ENCODE measurements around the gene SNX24.
"Not testable (repeated sequence)": the region's sequence is repeated elsewhere in the genome, so short reads cannot be mapped to it uniquely, and the experiment has no call there.

SNX24 gene

GRCh38 chr5:122967625-122968024, 122.2 kb downstream of the SNX24 start:
- DNase-seq (ENCODE audit: low spot score) = no peak

GRCh38 chr5:122968056-122968455, 122.6 kb downstream of the SNX24 start:
- DNase-seq (ENCODE audit: low spot score) = not testable (repeated sequence)

- DNase-seq (ENCODE audit: low spot score) = no peak
These were observed 125.9 kb downstream of the SNX24 start for GRCh38 chr5:122971333-122971732.

- no peak for DNase-seq (ENCODE audit: low spot score)
These were observed 127.5 kb downstream of the SNX24 start for GRCh38 chr5:122972877-122973276.

GRCh38 chr5:122973759-122974158, 128.3 kb downstream of the SNX24 start:
- DNase-seq (ENCODE audit: low spot score) = not testable (repeated sequence)

DNA sequence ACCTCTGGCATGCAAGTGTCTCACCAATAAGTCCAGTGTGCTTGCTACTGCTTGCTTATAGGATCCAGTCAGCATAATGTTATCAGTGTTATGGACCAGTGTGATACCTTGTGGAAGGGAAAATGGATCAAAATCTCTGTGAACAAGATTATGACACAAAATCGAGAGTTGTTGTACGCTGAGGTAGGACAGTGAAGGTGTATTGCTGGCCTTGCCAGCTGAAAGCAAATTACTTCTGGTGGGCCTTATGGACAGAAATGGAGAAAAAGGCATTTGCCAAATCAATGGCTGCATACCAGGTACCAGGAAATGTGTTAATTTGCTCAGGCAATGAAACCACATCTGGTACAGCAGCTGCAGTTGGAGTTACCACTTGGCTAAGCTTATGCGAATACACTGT, 128.8 kb downstream of the SNX24 start:
- DNase-seq (ENCODE audit: low spot score) = not testable (repeated sequence)

DNA sequence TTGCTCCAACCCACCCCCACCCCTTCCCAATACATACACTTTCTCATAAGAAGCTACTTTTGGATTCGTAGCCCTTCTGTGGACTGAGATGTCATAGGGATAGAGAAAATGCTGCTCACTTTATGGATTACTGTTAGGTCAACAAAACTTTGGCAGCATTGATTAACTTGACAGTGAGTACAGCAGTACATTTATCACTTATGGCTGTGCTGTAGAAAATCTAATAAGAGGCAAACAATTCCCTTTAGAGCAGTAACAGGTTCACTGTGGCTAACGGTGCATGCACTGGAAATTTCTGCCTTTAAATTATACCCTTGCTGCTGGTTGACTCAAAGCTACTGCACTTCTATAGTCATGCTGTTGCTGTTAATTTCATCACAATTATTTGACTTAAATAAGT, 131.9 kb downstream of the SNX24 start:
- no peak for DNase-seq (ENCODE audit: low spot score)

- no peak for DNase-seq (ENCODE audit: low spot score)
These were observed 132.7 kb downstream of the SNX24 start for GRCh38 chr5:122978068-122978467.

GRCh38 chr5:122978644-122979297, 133.4 kb downstream of the SNX24 start:
- no peak for DNase-seq (ENCODE audit: low spot score)

DNA sequence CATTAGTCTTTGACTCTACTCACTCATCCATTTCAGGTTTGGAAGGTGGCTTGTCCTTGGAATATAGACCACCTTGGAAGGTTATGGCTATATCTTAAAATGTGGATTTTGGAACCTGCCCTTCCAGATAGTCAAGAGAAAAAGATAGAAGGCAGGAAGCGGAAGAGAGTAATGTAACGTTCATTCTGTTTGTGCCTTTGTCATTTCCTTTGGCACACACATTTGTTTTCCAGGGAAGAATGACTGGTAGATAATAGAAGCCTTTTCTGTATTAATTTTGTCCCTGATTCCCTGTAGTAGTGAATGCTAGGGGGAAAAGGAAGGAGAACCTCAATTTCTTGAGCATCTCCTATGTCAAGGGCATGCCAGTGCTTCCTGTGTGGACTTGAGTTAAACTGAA, 136.4 kb downstream of the SNX24 start:
- no peak for DNase-seq (ENCODE audit: low spot score)

DNA sequence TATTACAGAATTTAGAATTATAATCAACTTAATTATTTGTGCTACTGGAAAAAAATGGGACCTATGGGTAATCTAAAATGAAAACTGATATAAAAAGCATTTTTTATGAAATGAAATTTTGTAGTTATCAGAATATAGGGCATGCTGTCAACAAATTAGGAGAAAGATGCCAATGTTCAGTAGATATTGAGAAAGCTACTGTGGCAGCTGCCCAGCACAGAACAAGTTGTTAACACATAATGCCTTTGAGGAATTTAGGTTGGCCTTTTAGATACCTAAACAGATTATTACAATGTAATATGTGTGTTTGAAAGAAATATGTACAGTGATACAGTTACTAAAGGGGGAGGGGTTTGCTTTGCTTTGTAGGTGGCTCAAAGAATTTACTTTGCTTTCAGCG, 137.0 kb downstream of the SNX24 start:
- no peak for DNase-seq (ENCODE audit: low spot score)

GRCh38 chr5:122984425-122984824, 139.0 kb downstream of the SNX24 start:
- DNase-seq (ENCODE audit: low spot score) = no peak

DNA sequence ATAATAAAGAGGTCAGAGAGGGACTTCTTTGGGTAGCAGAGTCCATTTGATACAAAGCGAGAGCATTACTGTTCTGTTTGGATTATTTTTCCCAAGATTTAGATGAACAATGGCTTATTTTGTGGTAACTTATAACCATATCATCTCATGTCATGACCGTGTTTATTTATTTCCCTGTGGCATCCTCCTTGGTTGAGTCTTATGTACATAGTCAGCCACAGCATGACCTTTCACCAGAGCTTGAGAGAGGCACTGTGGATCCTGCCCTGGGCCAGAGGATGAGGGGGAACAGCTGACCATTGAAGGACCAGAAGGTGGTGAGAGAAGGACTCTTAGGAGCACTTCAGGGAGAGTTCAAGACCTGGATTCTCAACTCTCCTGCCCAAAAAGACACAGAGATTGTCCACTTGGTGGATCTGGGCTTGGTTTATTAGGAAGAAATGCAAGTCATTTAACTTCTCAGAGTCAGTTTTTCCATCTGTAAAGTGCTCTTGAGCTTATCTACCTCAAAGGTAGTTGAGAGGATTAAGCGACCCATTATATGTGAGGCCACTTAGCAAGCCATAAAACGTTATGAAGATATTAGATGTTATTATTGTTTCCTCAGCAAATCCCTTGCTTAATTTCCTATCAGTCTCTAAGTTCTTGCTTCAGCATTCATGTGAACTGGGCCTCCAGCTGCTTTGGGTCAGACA, 139.7 kb downstream of the SNX24 start:
- DNase-seq (ENCODE audit: low spot score) = no peak

DNA sequence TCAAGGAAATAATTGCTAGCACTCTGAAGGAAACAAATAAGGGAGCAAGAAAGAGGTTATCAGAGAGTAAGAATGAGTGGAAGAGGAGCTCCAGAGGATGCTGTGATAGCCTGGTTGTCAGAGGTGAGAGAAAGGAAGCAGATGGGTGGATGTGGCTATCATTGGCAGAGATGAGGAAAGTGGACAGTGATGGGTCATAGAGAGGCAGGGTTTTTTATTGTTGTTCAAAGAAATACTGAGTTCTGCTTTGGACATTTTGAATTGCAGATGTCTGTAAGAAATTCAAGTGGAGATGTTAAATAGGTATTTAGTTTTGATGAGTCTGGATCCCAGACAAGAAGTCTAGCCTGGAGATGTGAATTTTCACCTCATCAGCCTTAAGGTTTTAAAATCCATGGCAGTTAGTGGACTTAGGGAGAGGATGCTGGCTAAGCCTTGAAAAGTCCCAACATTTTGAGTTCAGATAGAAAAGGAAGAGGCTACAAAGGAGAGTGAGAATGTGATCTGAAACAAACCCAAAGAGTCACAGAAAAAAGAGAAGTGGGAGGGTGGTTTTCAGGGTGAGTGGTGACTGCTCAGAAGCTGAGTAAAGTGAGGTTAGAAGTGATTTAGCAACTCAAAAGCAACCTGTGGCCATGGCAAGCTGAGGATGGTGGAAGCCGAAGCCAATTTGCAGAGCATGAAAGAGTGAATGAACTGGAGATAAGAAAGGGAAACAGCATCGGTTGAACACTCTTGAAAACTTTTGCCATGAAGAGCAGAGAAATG, 140.7 kb downstream of the SNX24 start:
- no peak for DNase-seq (ENCODE audit: low spot score)

DNA sequence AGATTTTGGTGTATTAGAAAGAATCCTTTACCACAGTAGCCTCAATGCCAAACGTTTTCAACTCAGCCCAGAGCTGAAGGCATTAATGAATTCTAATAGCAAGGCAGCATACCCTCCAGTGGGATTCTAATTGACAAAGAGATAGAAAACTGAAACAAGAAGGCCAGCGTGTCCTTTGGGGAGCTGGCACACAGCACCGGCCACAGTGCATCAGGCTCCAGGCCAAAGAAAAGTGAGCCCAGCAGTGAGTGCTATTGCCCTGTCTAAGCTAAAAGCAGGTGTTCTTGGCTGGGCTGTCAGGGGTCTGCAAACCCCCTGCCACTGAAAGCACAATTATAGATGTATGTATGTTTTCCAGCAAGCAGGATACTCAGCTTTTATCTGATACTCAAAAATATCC, 150.7 kb downstream of the SNX24 start:
- DNase-seq (ENCODE audit: low spot score) = no peak

DNA sequence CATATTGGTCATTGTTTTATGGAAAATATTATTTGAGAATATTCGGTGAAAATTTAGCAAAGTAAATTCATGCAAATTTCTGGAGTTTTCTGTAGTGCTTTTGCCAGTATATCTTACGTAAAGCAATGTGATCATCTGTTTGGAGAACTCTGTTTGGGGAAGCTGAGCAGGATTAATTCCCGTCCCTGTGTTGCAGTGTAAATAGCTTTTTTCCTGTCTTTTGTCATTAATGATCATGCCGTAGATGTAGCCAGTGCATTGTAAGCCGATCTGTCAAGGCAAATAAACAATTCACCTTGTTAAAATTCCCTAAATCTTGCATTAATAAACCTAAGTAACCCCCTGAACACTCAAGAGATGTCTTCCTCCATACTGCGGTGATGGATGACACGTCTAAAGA, 151.9 kb downstream of the SNX24 start:
- DNase-seq (ENCODE audit: low spot score) = no peak

- no peak for DNase-seq (ENCODE audit: low spot score)
These were observed 154.6 kb downstream of the SNX24 start for GRCh38 chr5:122999947-123000563.

DNA sequence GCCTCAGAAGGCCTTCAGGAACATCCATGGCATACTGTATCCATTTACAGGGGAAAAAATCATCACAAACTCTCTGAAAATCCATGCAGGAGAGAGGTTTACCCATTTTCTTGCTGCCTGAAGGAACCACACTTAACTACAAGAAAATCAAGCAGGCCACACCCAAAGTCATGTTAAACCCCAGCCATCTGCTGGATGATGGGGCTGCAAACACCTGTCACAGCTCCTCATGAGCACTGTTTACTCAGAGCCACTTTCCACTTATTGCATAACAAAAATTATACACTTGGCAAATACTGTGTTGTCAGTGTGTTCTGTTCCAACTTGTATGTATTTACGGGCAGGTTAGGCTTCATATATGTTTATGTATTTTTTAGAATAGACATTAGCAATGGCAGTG, 155.3 kb downstream of the SNX24 start:
- no peak for DNase-seq (ENCODE audit: low spot score)

DNA sequence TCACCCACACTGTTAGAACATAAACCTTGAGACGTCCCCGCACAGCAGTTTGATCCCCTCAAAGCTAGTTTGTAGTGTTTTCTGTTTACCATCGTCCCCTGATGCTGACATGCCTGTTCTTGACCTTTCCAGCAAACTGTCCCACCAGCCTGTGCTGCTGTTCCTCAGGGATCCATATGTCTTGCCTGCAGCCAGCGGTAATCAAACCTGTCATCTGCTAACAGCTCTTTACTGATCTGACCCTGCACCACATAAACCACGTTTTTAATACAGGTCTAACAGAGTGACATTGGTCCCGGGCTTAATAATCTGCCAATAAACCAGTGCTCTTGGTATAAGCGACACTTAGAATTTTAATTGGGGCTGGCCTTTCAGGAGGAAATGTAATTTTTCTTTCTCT, 156.4 kb downstream of the SNX24 start:
- DNase-seq (ENCODE audit: low spot score) = no peak

DNA sequence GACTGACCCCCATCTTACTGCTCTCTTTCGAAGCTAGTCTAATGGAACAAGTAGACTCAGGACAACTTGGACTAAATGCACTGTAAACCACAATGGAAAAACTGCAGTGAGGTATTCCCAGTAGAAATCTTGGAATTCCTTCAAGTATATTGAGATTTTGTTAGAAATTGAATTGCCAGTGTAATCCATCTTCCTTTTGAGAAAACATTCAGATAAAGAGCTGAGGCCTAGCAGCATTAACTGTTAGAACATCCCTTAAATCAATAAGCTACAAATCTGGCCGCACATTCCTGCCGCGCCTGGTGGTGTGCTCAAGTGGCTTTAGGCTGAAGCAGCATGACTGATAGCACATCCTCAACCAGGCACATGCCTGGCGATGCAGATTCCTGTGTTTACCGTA, 161.8 kb downstream of the SNX24 start:
- DNase-seq (ENCODE audit: low spot score) = no peak

DNA sequence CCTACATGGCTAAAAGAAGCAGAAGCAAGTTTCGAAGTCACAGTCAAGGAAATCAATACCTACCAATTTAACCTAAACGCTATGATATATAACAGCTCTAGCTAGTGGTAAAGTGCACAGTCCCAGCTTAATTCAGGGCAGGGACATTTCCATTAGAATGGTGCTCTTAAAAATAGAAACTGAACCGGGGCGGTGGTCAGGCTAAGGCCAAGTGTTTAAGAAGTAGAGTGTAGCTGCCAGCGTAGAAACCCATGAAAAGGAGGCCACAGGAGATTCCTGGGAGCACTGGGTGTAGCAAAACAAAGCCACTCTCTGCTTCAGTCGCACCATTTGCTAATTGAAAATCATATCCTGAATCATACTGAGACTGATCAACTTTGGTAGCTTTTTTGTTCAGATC, 162.3 kb downstream of the SNX24 start:
- DNase-seq (ENCODE audit: low spot score) = no peak

DNA sequence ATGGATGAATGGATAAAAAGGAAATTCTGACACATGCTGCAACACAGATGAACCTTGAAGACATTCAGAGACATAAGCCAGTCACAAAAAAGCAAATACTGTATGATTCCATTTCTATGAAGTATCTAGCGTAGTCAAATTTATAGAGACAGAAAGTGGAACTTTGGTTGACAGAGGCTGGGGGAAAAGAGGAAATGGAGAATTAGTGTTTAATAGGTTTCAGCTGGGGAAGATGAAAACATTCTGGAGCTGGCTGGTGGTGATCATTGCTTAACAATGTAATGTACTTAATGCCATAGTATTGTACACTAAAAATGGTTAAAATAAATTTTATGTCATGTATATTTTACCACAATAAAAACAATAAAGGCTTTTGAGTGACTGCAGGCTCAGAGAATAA, 166.9 kb downstream of the SNX24 start:
- no peak for DNase-seq (ENCODE audit: low spot score)

DNA sequence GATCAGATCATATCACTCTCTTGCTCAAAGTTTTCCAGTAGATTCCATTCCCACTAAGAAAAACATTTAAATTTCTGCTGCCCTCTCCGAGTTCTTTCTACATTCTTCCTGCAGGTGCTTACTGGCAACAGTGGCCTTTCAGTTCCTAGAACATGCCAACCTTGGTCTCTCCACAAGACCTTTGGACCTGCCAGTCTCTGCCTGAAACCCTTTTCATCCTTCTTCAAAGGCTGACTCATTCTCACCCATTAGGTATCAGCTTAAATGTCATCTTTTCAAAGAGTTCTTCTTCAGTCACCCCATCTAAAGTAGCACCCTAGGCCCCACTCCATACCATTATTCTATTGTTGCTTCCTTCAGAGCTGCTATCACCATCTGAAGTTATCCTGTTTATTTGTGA, 169.3 kb downstream of the SNX24 start:
- no peak for DNase-seq (ENCODE audit: low spot score)

Measured in D341Med (cell line).